ENCODE measurements around the gene SPHK1.

SPHK1 gene

DNA sequence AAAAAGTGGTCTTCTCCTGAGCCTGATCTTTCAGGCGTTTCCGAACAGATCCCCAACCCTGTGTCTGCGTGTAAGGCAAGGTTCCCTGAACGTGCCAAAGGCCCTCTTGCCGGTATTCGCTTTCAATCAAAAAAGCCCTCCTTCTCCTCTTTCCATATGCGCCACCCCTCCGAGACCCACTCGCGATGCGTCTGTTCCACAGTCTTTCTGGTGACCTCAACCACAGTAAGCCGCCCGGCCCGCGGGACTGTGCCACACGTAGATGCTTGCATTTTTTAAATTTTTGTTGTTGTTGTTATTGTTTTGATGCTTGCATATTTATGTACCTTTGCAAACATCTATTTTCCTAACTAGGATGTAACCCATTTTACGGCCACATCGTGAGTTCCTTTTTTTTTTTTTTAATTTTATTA, 30.1 kb upstream of the SPHK1 start:
- no peaks in the 10 kb centered on the region for H3K27me3 ChIP-seq (ENCODE audit: insufficient read depth, low read length)
- WGBS (ENCODE audit: extremely low coverage, insufficient coverage, insufficient read length) = no CpG with 5 or more reads among the region's 18 CpGs
- H2BK5ac ChIP-seq (ENCODE audit: low read depth, low read length, poor library complexity) = no peak overlapping the region
- H3K4ac ChIP-seq (ENCODE audit: low read depth, low read length) = no peak overlapping the region
- H3K9me3 ChIP-seq (ENCODE audit: insufficient read depth, low read depth, low read length) = no peaks in the 10 kb centered on the region
- H4K12ac ChIP-seq (ENCODE audit: low read depth, low read length) = peak overlapping the region; percentile 34
- no peak overlapping the region for H3K18ac ChIP-seq (ENCODE audit: low read length)
- peak overlapping the region; percentile 100 for H4K8ac ChIP-seq (ENCODE audit: low read depth, low read length)
- H3K4me2 ChIP-seq (ENCODE audit: low read length) = peak overlapping the region; percentile 83
- H2AK5ac ChIP-seq (ENCODE audit: low read length) = no peak overlapping the region
- H2AFZ ChIP-seq (ENCODE audit: insufficient read depth, low read length, poor library complexity) = peak overlapping the region; percentile 99
- no peak for DNase-seq
- H3K14ac ChIP-seq (ENCODE audit: low read length) = peak overlapping the region; percentile 5
- H3K4me3 ChIP-seq (ENCODE audit: low read depth, low read length) = peak overlapping the region; percentile 58
- H3K79me2 ChIP-seq (ENCODE audit: control insufficient read depth, insufficient read depth, low read length, poor library complexity) = peaks cover 8% of the 10 kb centered on the region
- no peak overlapping the region for H2BK12ac ChIP-seq (ENCODE audit: low read length)
- H3K27ac ChIP-seq (ENCODE audit: low read depth, low read length) = no peak overlapping the region
- peaks cover 9% of the 10 kb centered on the region for H3K79me1 ChIP-seq (ENCODE audit: low read length)
- H3K9ac ChIP-seq (ENCODE audit: low read length) = peak overlapping the region; percentile 22
- H3K23ac ChIP-seq (ENCODE audit: low read length) = no peak overlapping the region
- peak overlapping the region; percentile 99 for H4K91ac ChIP-seq (ENCODE audit: low read depth, low read length)
- H3K4me1 ChIP-seq (ENCODE audit: control insufficient read depth in 1 of 2, insufficient read depth in 2 of 2, low read length in 2 of 2) = peaks cover 0 to 6% of the 10 kb centered on the region in 2 experiments
- peak overlapping the region; percentile 100 for H2BK120ac ChIP-seq (ENCODE audit: insufficient read depth, low read length, poor library complexity)
- no peaks in the 10 kb centered on the region for H3K36me3 ChIP-seq (ENCODE audit: control insufficient read depth in 1 of 2, insufficient read depth in 2 of 2, low read length in 2 of 2)

GRCh38 chr17:76354747-76355310, 29.6 kb upstream of the SPHK1 start:
- Histone ChIP-seq H4K12ac (ENCODE audit: low read depth, low read length) (no peak overlapping the region), H3K27me3 (ENCODE audit: insufficient read depth, low read length) (no peaks in the 10 kb centered on the region), H3K4ac (ENCODE audit: low read depth, low read length) (no peak overlapping the region), H2BK120ac (ENCODE audit: insufficient read depth, low read length, poor library complexity) (no peak overlapping the region), H3K9me3 (ENCODE audit: insufficient read depth, low read depth, low read length) (no peaks in the 10 kb centered on the region), H3K36me3 (ENCODE audit: control insufficient read depth in 1 of 2, insufficient read depth in 2 of 2, low read length in 2 of 2) (no peaks in the 10 kb centered on the region), H3K79me1 (ENCODE audit: low read length) (peaks cover 9% of the 10 kb centered on the region), H3K23ac (ENCODE audit: low read length) (no peak overlapping the region), H3K9ac (ENCODE audit: low read length) (no peak overlapping the region), H2BK5ac (ENCODE audit: low read depth, low read length, poor library complexity) (no peak overlapping the region), H3K79me2 (ENCODE audit: control insufficient read depth, insufficient read depth, low read length, poor library complexity) (peaks cover 8% of the 10 kb centered on the region), H3K18ac (ENCODE audit: low read length) (no peak overlapping the region), H3K4me3 (ENCODE audit: low read depth, low read length) (no peak overlapping the region), H4K91ac (ENCODE audit: low read depth, low read length) (no peak overlapping the region), H2AFZ (ENCODE audit: insufficient read depth, low read length, poor library complexity) (peak overlapping the region; percentile 1), H3K4me2 (ENCODE audit: low read length) (no peak overlapping the region), H4K8ac (ENCODE audit: low read depth, low read length) (no peak overlapping the region), H3K27ac (ENCODE audit: low read depth, low read length) (no peak overlapping the region), H2BK12ac (ENCODE audit: low read length) (no peak overlapping the region), H3K4me1 (ENCODE audit: control insufficient read depth in 1 of 2, insufficient read depth in 2 of 2, low read length in 2 of 2) (peaks cover 0 to 6% of the 10 kb centered on the region in 2 experiments), H3K14ac (ENCODE audit: low read length) (no peak overlapping the region), H2AK5ac (ENCODE audit: low read length) (no peak overlapping the region)
- no CpG with 5 or more reads among the region's 13 CpGs for WGBS (ENCODE audit: extremely low coverage, insufficient coverage, insufficient read length)
- DNase-seq = no peak

DNA sequence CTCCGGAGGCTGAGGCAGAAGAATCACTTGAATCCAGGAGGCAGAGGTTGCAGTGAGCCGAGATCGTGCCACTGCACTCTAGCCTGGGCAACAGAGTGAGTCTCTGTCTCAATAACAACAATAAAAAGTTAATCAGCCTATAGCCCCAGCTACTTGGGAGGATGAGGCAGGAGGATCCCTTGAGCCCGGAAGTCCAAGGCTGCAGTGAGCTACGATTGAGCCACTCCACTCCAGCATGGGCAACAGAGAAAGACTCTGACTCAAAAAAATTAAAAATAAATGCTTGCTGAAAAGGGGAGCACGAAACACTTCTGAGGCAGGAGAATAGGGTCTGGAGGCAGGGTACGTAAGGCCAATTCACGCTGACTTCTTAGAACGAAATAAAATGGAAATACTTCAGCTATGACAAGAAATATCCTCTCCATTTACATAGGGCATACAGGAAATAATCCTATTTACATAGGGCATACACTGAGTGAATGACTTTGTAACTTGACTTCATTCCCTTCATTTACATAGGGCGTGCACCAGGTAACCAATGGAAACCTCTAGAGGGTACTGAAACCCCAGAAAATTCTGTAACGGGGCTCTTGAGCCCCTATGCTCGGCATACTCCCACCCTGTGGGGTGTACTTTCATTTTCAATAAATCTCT, 27.5 kb upstream of the SPHK1 start:
- Histone ChIP-seq H3K4me3 (ENCODE audit: low read depth, low read length) (no peak overlapping the region), H2BK5ac (ENCODE audit: low read depth, low read length, poor library complexity) (no peak overlapping the region), H2BK12ac (ENCODE audit: low read length) (no peak overlapping the region), H4K91ac (ENCODE audit: low read depth, low read length) (no peak overlapping the region), H3K4ac (ENCODE audit: low read depth, low read length) (no peak overlapping the region), H3K27me3 (ENCODE audit: insufficient read depth, low read length) (no peaks in the 10 kb centered on the region), H3K23ac (ENCODE audit: low read length) (no peak overlapping the region), H2AK5ac (ENCODE audit: low read length) (no peak overlapping the region), H3K79me1 (ENCODE audit: low read length) (peaks cover 9% of the 10 kb centered on the region), H3K9me3 (ENCODE audit: insufficient read depth, low read depth, low read length) (no peaks in the 10 kb centered on the region), H3K9ac (ENCODE audit: low read length) (no peak overlapping the region), H2BK120ac (ENCODE audit: insufficient read depth, low read length, poor library complexity) (no peak overlapping the region), H2AFZ (ENCODE audit: insufficient read depth, low read length, poor library complexity) (no peak overlapping the region), H3K79me2 (ENCODE audit: control insufficient read depth, insufficient read depth, low read length, poor library complexity) (peaks cover 8% of the 10 kb centered on the region), H3K14ac (ENCODE audit: low read length) (no peak overlapping the region), H3K18ac (ENCODE audit: low read length) (no peak overlapping the region), H3K36me3 (ENCODE audit: control insufficient read depth in 1 of 2, insufficient read depth in 2 of 2, low read length in 2 of 2) (no peaks in the 10 kb centered on the region), H3K27ac (ENCODE audit: low read depth, low read length) (no peak overlapping the region), H3K4me1 (ENCODE audit: control insufficient read depth in 1 of 2, insufficient read depth in 2 of 2, low read length in 2 of 2) (peaks cover 0 to 6% of the 10 kb centered on the region in 2 experiments), H4K12ac (ENCODE audit: low read depth, low read length) (no peak overlapping the region), H4K8ac (ENCODE audit: low read depth, low read length) (no peak overlapping the region), H3K4me2 (ENCODE audit: low read length) (no peak overlapping the region)
- DNase-seq = no peak
- no CpG with 5 or more reads among the region's 12 CpGs for WGBS (ENCODE audit: extremely low coverage, insufficient coverage, insufficient read length)

GRCh38 chr17:76357597-76358158, 26.7 kb upstream of the SPHK1 start:
- no peak overlapping the region for H3K4ac ChIP-seq (ENCODE audit: low read depth, low read length)
- H3K79me2 ChIP-seq (ENCODE audit: control insufficient read depth, insufficient read depth, low read length, poor library complexity) = peaks cover 8% of the 10 kb centered on the region
- WGBS (ENCODE audit: extremely low coverage, insufficient coverage, insufficient read length) = no CpG with 5 or more reads among the region's 6 CpGs
- H3K4me1 ChIP-seq (ENCODE audit: control insufficient read depth in 1 of 2, insufficient read depth in 2 of 2, low read length in 2 of 2) = peaks cover 0 to 5% of the 10 kb centered on the region in 2 experiments
- no peak overlapping the region for H3K9ac ChIP-seq (ENCODE audit: low read length)
- no peak overlapping the region for H3K14ac ChIP-seq (ENCODE audit: low read length)
- H4K12ac ChIP-seq (ENCODE audit: low read depth, low read length) = no peak overlapping the region
- no peak overlapping the region for H3K4me2 ChIP-seq (ENCODE audit: low read length)
- no peak overlapping the region for H2AFZ ChIP-seq (ENCODE audit: insufficient read depth, low read length, poor library complexity)
- peaks cover 9% of the 10 kb centered on the region for H3K79me1 ChIP-seq (ENCODE audit: low read length)
- H3K23ac ChIP-seq (ENCODE audit: low read length) = no peak overlapping the region
- H4K8ac ChIP-seq (ENCODE audit: low read depth, low read length) = no peak overlapping the region
- H3K18ac ChIP-seq (ENCODE audit: low read length) = no peak overlapping the region
- no peak overlapping the region for H3K4me3 ChIP-seq (ENCODE audit: low read depth, low read length)
- no peaks in the 10 kb centered on the region for H3K27me3 ChIP-seq (ENCODE audit: insufficient read depth, low read length)
- H2BK120ac ChIP-seq (ENCODE audit: insufficient read depth, low read length, poor library complexity) = no peak overlapping the region
- H4K91ac ChIP-seq (ENCODE audit: low read depth, low read length) = no peak overlapping the region
- H3K27ac ChIP-seq (ENCODE audit: low read depth, low read length) = no peak overlapping the region
- DNase-seq = no peak
- no peak overlapping the region for H2AK5ac ChIP-seq (ENCODE audit: low read length)
- no peak overlapping the region for H2BK5ac ChIP-seq (ENCODE audit: low read depth, low read length, poor library complexity)
- H3K9me3 ChIP-seq (ENCODE audit: insufficient read depth, low read depth, low read length) = no peaks in the 10 kb centered on the region
- no peak overlapping the region for H2BK12ac ChIP-seq (ENCODE audit: low read length)
- H3K36me3 ChIP-seq (ENCODE audit: control insufficient read depth in 1 of 2, insufficient read depth in 2 of 2, low read length in 2 of 2) = no peaks in the 10 kb centered on the region

Data from trophoblast cell (in vitro differentiated cells and primary cell).